Activated CD4-positive, alpha-beta memory T cell treated with anti-CD3 and anti-CD28 coated beads for 36 hours (primary cell): ENCODE results near the gene OLFML2A. TPM values are rescaled to one million over a fixed set of nuclear protein-coding genes. Genes with fewer than 3 reads are reported as not detected.

Experiments used
- CTCF ChIA-PET: fragments of 350-600 bp; sonication (Branson Sonifier 250); formaldehyde crosslinking; loops from one replicate; lab custom pipeline; 2021; ENCODE audit warnings: antibody characterized with exemption, inconsistent platforms; lab: Charles Lee
- POLR2A ChIA-PET: fragments of 350-600 bp; sonication (Branson Sonifier 250); formaldehyde crosslinking; loops from one replicate; lab custom pipeline; 2021; ENCODE audit warnings: antibody characterized with exemption; lab: Charles Lee
- DNase-seq: peaks from one replicate; pipeline ENCODE4 v3.0.0-alpha.2; 2020
- H3K27ac Mint-ChIP-seq: one replicate; pipeline ENCODE4 v1.8.0; 2021; ENCODE audit warnings: mixed read lengths
- H3K27me3 Mint-ChIP-seq: one replicate; pipeline ENCODE4 v1.8.0; 2021; ENCODE audit warnings: mixed read lengths
- H3K36me3 Mint-ChIP-seq: one replicate; pipeline ENCODE4 v1.8.0; 2021; ENCODE audit warnings: mixed read lengths
- H3K4me1 Mint-ChIP-seq: one replicate; pipeline ENCODE4 v1.8.0; 2021; ENCODE audit warnings: low read depth, mixed read lengths
- H3K4me3 Mint-ChIP-seq: one replicate; pipeline ENCODE4 v1.8.0; 2021; ENCODE audit warnings: mild to moderate bottlenecking, mixed read lengths
- H3K9me3 Mint-ChIP-seq: one replicate; pipeline ENCODE4 v1.8.0; 2021; ENCODE audit warnings: mixed read lengths
- intact Hi-C: fragments of 100-400 bp; cut with micrococcal nuclease; formaldehyde crosslinking; loops from one replicate; pipeline ENCODE4 v1.15.1; 2023
- total RNA-seq, 2 experiments: library from RNA; stranded (reverse); gene quantifications; one replicate each; pipeline ENCODE4 v1.2.3, GENCODE V29; 2021

The OLFML2A gene
- total RNA-seq, 2 experiments from 2014 or later: not detected

- Mint-ChIP-seq H3K27ac (no peak overlapping the region), H3K4me3 (no peak overlapping the region), H3K36me3 (no peaks in the 10 kb centered on the region), H3K27me3 (peaks cover 29% of the 10 kb centered on the region), H3K4me1 (peaks cover 16% of the 10 kb centered on the region), H3K9me3 (no peaks in the 10 kb centered on the region)
- ChIA-PET POLR2A (no interaction called here), CTCF (interaction anchor here (0.7 to 15.7 kb wide), 3 partner anchors 8 to 595 kb away, joined by 3 to 530 read pairs (median 4); partner anchors contain the start of genes NR6A1 and WDR38)
- DNase-seq: no peak
- intact Hi-C loops: no loop called here
Measured at GRCh38 chr9:124778575-124779367, 1.8 kb downstream of the OLFML2A start.

GRCh38 chr9:124779368-124780059, 2.6 kb downstream of the OLFML2A start:
- CTCF ChIA-PET: interaction anchor here (0.9 to 15.7 kb wide), 2 partner anchors 9 to 72 kb away, joined by 3 to 530 read pairs; partner anchors contain the start of genes NR6A1 and WDR38
- H3K27ac Mint-ChIP-seq: no peak overlapping the region

GRCh38 chr9:124780060-124780756, 3.3 kb downstream of the OLFML2A start:
- Mint-ChIP-seq H3K27me3 (peaks cover 19% of the 10 kb centered on the region), H3K4me1 (peaks cover 8% of the 10 kb centered on the region), H3K27ac (no peak overlapping the region), H3K4me3 (no peak overlapping the region), H3K36me3 (no peaks in the 10 kb centered on the region), H3K9me3 (no peaks in the 10 kb centered on the region)
- no peak for DNase-seq
- POLR2A ChIA-PET: no interaction called here
- intact Hi-C loops: no loop called here
- CTCF ChIA-PET: interaction anchor here (15.7 kb wide), 1 partner anchor 71 kb away, joined by 530 read pairs; the partner anchor contains the start of gene WDR38

More at GRCh38 chr9:124779368-124780059, 2.6 kb downstream of the OLFML2A start:
- DNase-seq: no peak
- POLR2A ChIA-PET: no interaction called here
- intact Hi-C loops: no loop called here
- Mint-ChIP-seq H3K4me3 (no peak overlapping the region), H3K36me3 (no peaks in the 10 kb centered on the region), H3K9me3 (no peaks in the 10 kb centered on the region), H3K27me3 (peaks cover 22% of the 10 kb centered on the region), H3K4me1 (peaks cover 9% of the 10 kb centered on the region)

GRCh38 chr9:124780757-124781151, 3.8 kb downstream of the OLFML2A start:
- peaks cover 8% of the 10 kb centered on the region for H3K4me1 Mint-ChIP-seq
- intact Hi-C loops: no loop called here
- no peak overlapping the region for H3K4me3 Mint-ChIP-seq
- DNase-seq: no peak
- POLR2A ChIA-PET: no interaction called here
- CTCF ChIA-PET: interaction anchor here (15.7 kb wide), 1 partner anchor 71 kb away, joined by 530 read pairs; the partner anchor contains the start of gene WDR38
- no peaks in the 10 kb centered on the region for H3K36me3 Mint-ChIP-seq
- no peaks in the 10 kb centered on the region for H3K9me3 Mint-ChIP-seq
- H3K27ac Mint-ChIP-seq: no peak overlapping the region
- peaks cover 15% of the 10 kb centered on the region for H3K27me3 Mint-ChIP-seq

- Mint-ChIP-seq H3K36me3 (no peaks in the 10 kb centered on the region), H3K27me3 (peaks cover 5% of the 10 kb centered on the region), H3K9me3 (no peaks in the 10 kb centered on the region), H3K4me3 (no peak overlapping the region), H3K27ac (no peak overlapping the region), H3K4me1 (no peaks in the 10 kb centered on the region)
- no peak for DNase-seq
- ChIA-PET CTCF (interaction anchor here (1.2 to 15.7 kb wide), 2 partner anchors 11 to 69 kb away, joined by 5 to 530 read pairs; partner anchors contain the start of genes NR6A1 and WDR38), POLR2A (no interaction called here)
- intact Hi-C loops: no loop called here
Measured at GRCh38 chr9:124781967-124782660, 5.2 kb downstream of the OLFML2A start.

GRCh38 chr9:124782661-124783574, 6.0 kb downstream of the OLFML2A start:
- intact Hi-C loops: no loop called here
- no peak for DNase-seq
- Mint-ChIP-seq H3K4me3 (no peak overlapping the region), H3K27me3 (peaks cover 3% of the 10 kb centered on the region), H3K9me3 (no peaks in the 10 kb centered on the region), H3K36me3 (no peaks in the 10 kb centered on the region), H3K27ac (no peak overlapping the region), H3K4me1 (no peaks in the 10 kb centered on the region)
- ChIA-PET CTCF (interaction anchor here (1.2 to 15.7 kb wide), 2 partner anchors 12 to 68 kb away, joined by 5 to 530 read pairs; partner anchors contain the start of genes NR6A1 and WDR38), POLR2A (no interaction called here)

GRCh38 chr9:124783830-124784229, 6.9 kb downstream of the OLFML2A start:
- Mint-ChIP-seq H3K27ac (no peak overlapping the region), H3K4me1 (no peaks in the 10 kb centered on the region), H3K4me3 (no peak overlapping the region), H3K9me3 (no peaks in the 10 kb centered on the region), H3K27me3 (peaks cover under 1% of the 10 kb centered on the region), H3K36me3 (no peaks in the 10 kb centered on the region)
- no peak for DNase-seq
- ChIA-PET CTCF (no interaction called here), POLR2A (no interaction called here)
- intact Hi-C loops: no loop called here

GRCh38 chr9:124784509-124784908, 7.6 kb downstream of the OLFML2A start:
- Mint-ChIP-seq H3K4me3 (no peak overlapping the region), H3K9me3 (no peaks in the 10 kb centered on the region), H3K4me1 (no peaks in the 10 kb centered on the region), H3K27ac (no peak overlapping the region), H3K27me3 (no peaks in the 10 kb centered on the region), H3K36me3 (no peaks in the 10 kb centered on the region)
- intact Hi-C loops: no loop called here
- no peak for DNase-seq
- ChIA-PET POLR2A (no interaction called here), CTCF (no interaction called here)

- no peaks in the 10 kb centered on the region for H3K36me3 Mint-ChIP-seq
- intact Hi-C loops: no loop called here
- no peak overlapping the region for H3K27ac Mint-ChIP-seq
- no peak overlapping the region for H3K4me3 Mint-ChIP-seq
- no peaks in the 10 kb centered on the region for H3K4me1 Mint-ChIP-seq
- no peaks in the 10 kb centered on the region for H3K9me3 Mint-ChIP-seq
- POLR2A ChIA-PET: no interaction called here
- peaks cover 3% of the 10 kb centered on the region for H3K27me3 Mint-ChIP-seq
- DNase-seq: no peak
- CTCF ChIA-PET: interaction anchor here (0.9 kb wide), 1 partner anchor 14 kb away, joined by 4 read pairs; no protein-coding TSS in a partner anchor
Measured at GRCh38 chr9:124786881-124787573, 10.1 kb downstream of the OLFML2A start.

GRCh38 chr9:124788542-124789217, 11.7 kb downstream of the OLFML2A start:
- Mint-ChIP-seq H3K27me3 (peaks cover 7% of the 10 kb centered on the region), H3K4me3 (no peak overlapping the region), H3K36me3 (no peaks in the 10 kb centered on the region), H3K4me1 (no peaks in the 10 kb centered on the region), H3K9me3 (no peaks in the 10 kb centered on the region), H3K27ac (no peak overlapping the region)
- ChIA-PET CTCF (interaction anchor here (2.7 kb wide), 1 partner anchor 65 kb away, joined by 8 read pairs; the partner anchor contains the start of gene WDR38), POLR2A (no interaction called here)
- intact Hi-C loops: no loop called here
- DNase-seq: no peak
